HK-2 (cell line): ENCODE data around the gene DPH6.
"Not testable (repeated sequence)": the region's sequence is repeated elsewhere in the genome, so short reads cannot be mapped to it uniquely, and the experiment has no call there.

Experiments used
- DNase-seq: peaks from one replicate; pipeline ENCODE4 v3.0.0-alpha.2; 2018; ENCODE audit not compliant: unreplicated experiment

DPH6 gene

GRCh38 chr15:35545824-35546510 is at the start of gene DPH6:
TSS of gene DPH6 (minus strand) at chr15:35546165. CDS start at chr15:35546141, 24 bp downstream.
- peak; percentile 80 for DNase-seq

GRCh38 chr15:35595656-35596055 is 49.7 kb upstream of the DPH6 start:
- no peak for DNase-seq

GRCh38 chr15:35591987-35592386 is 46.0 kb upstream of the DPH6 start:
- not testable (repeated sequence) for DNase-seq

- DNase-seq: no peak
These were observed 38.0 kb upstream of the DPH6 start for GRCh38 chr15:35583863-35584528.

- no peak for DNase-seq
These were observed 34.6 kb upstream of the DPH6 start for GRCh38 chr15:35580606-35581005.

GRCh38 chr15:35567392-35567791 is 21.4 kb upstream of the DPH6 start:
- no peak for DNase-seq

GRCh38 chr15:35566991-35567390 is 21.0 kb upstream of the DPH6 start:
- no peak for DNase-seq

GRCh38 chr15:35565901-35566300 is 19.9 kb upstream of the DPH6 start:
- no peak for DNase-seq

GRCh38 chr15:35562641-35563040 is 16.7 kb upstream of the DPH6 start:
- DNase-seq: no peak

GRCh38 chr15:35561308-35561707 is 15.3 kb upstream of the DPH6 start:
- DNase-seq: no peak

- DNase-seq: no peak
These were observed 14.9 kb upstream of the DPH6 start for GRCh38 chr15:35560870-35561269.

- DNase-seq: no peak
These were observed 14.3 kb upstream of the DPH6 start for GRCh38 chr15:35560258-35560657.

- no peak for DNase-seq
These were observed 13.7 kb upstream of the DPH6 start for GRCh38 chr15:35559683-35560082.

- DNase-seq: no peak
These were observed 11.6 kb upstream of the DPH6 start for GRCh38 chr15:35557544-35557943.

- DNase-seq: no peak
These were observed 11.0 kb upstream of the DPH6 start for GRCh38 chr15:35557012-35557411.

GRCh38 chr15:35555244-35555643 is 9.3 kb upstream of the DPH6 start:
- DNase-seq: no peak

GRCh38 chr15:35550957-35551356 is 5.0 kb upstream of the DPH6 start:
- DNase-seq: no peak

GRCh38 chr15:35549567-35549966 is 3.6 kb upstream of the DPH6 start:
- DNase-seq: no peak

GRCh38 chr15:35548435-35548834 is 2.5 kb upstream of the DPH6 start:
- DNase-seq: no peak

- DNase-seq: no peak
These were observed 1.9 kb upstream of the DPH6 start for GRCh38 chr15:35547775-35548364.

- no peak for DNase-seq
These were observed 781 bp upstream of the DPH6 start for GRCh38 chr15:35546511-35547381.

- DNase-seq: peak; percentile 51
These were observed 595 bp downstream of the DPH6 start for GRCh38 chr15:35545316-35545823.
